ENCODE measurements around the gene CCT3. TPM values are rescaled to one million over a fixed set of nuclear protein-coding genes. Genes with fewer than 3 reads are reported as not detected.
A peak's percentile ranks its signal among the peaks of the same experiment; 100 is the strongest.
"Not testable (repeated sequence)": the region's sequence is repeated elsewhere in the genome, so short reads cannot be mapped to it uniquely, and the experiment has no call there.

CCT3 gene
- polyA plus RNA-seq, 10 donors = 215 to 259 (median 241) TPM

DNA sequence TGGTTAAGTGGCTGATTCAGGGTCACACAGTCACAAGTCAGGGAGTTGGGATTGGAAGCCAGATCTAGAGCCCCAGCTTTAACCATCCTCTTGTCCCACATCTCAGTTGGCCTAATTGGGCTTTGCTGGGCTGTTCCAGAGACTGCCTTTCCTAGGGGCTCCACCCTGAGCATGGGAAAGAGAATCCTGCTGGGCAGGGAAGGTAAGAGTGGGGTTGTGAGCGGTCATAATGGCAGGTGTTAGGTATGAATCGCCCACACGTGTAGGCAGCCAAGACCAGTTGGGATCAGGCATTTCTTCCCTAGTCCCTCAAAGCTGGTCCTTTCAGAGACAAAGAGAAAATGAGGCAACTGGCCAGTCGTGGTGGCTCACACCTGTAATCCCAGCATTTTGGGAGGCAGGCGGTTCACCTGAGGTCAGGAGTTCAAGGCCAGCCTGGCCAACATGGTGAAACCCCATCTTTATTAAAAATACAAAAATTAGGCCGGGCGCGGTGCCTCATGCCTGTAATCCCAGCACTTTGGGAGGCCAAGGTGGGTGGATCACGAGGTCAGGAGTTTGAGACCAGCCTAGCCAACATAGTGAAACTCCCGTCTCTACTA is 31.7 kb upstream of the CCT3 start:
- DNase-seq = not testable (repeated sequence)

DNA sequence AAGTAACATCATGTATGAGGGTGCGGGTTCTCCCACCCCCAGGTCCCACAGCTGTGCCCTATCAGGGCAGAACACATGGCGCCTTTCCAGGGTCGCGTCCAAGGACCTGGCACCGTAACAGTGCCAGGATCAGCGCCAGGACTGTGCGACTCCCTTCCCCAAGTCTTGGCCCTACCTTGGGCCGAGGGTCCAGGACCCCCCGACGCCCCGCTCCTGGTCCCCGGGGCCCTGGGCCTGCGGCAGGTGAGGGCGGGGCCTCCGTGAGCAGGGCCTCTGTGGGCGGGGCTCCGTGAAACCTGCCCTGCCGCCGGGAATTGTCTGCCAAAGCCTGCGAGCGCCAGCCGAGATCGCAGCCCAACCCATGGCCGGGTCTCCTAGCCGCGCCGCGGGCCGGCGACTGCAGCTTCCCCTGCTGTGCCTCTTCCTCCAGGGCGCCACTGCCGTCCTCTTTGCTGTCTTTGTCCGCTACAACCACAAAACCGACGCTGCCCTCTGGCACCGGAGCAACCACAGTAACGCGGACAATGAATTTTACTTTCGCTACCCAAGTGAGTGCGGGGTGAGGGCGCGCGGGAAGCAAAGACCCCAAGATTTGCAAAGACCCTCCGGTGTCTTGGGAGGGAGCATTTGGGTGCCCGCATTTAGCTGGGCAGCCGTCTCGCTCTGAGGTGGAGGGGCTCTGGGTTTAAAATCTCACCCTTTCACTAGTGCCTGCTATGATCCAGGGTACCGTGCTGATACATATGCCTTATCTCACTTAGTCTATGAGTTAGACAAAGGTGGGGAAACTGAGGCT is 31.0 kb upstream of the CCT3 start, which contains the start of gene RHBG:
Gene RHBG (plus strand): TSS at position 323 of the 796 bp plus-strand sequence. CDS start 39 bp downstream, at position 362.
- DNase-seq = peak in 1 of 3 donors; percentile 30

DNA sequence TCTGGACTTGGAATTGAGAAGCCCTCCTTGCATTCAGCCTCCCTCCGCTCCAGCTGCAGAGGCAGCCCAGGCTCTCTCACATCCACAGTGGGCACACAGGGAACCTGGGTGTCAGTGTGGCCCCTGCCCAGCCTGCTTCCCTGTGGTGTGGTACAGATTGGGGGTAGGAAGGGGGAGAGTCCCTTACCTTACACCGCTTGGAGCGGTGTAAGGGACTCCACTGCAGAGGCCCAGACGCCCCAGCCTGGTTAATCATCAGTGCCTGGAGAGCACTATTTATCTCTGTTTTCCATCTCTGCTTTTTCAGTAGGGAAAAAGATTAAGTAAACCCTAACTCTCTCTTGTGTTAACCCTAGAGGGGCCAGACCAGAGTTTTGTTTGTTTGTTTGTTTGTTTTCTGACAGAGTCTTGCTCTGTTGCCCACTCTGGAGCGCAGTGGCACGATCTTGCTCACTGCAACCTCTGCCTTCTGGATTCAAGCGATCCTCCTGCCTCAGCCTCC is 30.1 kb upstream of the CCT3 start:
- no peak for DNase-seq

DNA sequence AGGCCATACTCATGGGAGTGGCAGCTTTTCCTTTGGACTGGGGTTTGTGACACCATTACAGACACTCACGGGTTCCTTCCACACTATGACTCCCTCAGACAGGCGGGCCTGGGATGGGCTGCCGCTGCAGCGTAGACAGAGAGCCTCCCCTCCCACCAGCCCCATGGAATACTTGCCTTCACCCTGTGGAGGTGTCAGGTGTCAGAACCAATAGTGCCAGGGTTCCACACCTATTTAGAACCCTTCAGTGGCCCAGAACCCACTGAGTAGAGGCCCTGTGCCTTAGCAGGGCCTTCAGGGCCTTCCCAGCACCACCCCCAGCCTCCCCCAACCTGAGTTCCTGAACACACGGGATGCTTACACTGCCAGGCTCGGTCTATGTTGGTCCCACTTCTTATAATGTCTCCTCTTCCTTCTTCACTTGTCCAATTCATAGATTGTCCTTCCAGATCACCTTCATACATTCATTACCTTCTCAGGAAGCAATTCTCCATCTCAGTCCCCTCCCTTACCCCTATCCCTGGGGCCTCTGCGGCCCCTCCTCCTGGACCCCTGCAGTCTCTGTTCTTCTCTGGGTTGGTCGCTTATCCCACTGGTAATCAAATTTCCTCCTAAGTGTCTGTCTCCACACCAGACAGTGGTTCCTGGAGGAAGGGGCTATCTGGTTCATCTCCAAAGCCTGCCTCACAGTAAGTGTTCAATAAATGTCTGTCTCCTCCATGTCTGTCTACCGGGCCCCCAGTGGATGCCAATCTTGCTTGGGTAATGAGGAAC is 29.5 kb upstream of the CCT3 start:
- no peak for DNase-seq

DNA sequence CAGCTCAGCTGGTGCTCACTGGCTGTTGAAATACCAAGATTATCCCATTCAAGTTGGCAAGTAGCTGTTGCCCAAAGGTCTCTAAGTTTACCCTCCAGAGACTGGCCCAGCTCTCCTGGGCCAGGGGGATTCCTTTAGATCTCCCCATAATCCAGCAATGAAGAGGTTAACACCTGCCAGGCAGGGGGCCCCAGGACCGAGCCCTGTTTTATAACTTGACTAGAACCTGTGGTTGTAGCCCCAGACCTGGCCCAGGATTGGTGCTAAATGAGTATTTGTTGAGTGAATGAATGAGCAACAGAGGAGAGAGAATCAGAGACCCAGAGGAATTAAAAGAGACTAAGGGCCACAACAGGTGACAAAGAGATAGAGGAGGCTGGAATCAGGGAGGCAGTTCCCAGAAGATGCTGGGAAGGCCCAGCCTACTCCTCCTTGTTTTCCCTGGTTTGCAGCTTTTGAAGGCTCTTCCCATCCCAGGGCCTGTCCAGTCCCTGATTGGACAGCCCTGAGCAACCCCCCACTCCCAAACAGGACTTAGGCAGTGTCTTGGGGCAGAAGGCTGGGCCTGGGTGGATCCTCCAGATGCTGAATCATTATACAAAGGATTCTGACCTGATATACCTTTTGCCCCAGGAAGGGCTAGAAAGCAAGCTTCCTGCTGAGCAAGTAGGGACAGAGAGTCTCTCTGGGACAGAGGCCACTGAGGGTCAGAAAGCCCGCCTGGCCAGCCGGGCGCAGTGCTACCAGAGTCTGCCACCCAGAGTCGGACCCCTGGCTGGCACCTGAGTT is 28.5 kb upstream of the CCT3 start:
- no peak for DNase-seq

DNA sequence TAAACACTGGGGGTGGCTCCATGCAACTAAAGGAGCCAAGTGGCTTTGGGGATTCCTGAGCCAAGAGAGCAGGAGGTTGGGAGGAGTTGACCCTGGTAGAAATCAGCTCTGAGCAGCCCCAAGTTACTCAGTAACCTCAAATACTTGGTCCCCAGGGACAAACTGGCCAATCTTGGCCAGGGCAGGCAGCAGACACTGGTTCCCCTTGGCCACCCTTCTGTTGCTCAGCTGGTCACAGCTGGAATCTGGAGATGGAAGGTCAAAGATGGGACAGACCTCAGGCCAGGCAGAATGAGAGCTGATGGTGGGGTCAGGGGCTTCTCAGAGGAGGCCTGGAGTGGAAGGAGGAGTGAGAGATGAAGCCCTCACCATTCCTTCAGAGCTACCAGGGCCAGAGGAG is 27.7 kb upstream of the CCT3 start:
- no peak for DNase-seq

DNA sequence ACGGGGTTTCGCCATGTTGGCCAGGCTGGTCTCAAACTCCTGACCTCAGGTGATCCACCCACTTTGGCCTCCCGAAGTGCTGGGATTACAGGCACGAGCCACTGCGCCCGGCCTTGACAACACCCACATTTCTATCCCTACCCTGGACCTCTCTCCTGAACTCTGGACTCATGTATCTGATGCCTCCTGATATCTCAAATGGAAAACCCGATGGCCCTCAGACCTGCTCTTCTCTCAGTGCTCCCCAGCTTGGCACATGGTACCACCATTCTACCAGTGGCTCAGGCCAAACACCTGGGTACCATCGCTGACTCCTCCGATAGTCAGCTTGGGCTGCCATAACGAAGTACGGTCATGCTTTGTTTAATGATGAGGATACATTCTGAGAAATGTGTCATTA is 22.4 kb upstream of the CCT3 start:
- DNase-seq = no peak

DNA sequence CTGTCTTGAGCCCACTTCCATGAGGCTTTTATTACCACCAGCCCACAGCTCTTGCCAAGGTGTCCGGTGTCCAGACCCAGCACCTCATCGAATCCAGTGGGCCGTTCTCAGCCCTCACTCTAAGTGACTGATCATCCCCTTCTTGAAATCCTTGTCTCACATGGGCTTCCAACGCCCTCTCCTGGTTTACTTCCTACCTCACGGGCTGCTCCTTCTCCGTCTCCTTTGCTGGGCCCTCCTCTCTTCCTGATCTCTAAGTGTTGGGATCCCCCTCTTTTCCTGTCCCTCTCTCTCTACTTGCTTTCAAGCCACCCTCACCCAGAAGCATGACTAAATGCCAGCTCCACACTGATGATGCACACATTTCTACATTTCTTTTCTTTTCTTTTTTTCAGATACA is 21.9 kb upstream of the CCT3 start:
- DNase-seq = no peak

DNA sequence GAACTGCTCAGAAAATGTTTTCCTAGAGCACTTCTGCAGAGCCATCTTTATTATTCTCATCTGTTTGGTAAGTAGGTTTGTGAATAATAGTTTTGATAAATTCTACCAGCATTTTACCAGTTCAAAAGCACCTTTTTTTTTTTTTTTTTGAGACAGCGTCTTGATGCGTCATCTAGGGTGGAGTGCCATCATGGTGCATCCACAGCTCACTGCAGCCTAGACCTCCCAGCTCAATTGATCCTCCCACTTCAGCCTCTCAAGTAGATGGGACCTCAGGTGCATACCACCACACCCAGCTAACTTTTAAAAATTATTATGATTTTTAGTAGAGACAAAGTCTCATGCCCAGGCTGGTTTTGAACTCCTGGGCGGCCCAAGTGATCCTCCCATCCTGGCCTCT is 21.2 kb upstream of the CCT3 start:
- DNase-seq = no peak

DNA sequence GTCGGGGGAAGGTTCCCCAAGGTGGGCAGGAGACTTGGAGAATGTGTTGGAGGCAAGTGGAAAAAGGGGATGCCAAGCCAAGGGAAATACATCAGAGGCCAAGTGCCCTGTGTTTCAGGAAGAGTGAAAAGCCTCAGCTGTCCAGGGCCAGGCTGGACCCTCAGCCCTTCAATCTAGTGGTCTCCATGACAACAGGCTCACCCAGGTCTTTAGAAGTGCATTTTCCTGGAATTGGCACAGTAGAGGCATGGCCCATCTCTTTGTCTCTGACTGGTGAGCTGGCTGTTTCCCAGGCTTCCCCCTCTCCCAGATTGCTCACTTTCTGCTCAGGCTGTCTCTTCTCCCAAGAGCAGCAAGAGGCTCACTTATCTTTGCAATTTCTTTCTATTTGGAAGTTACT is 20.5 kb upstream of the CCT3 start:
- no peak for DNase-seq

DNA sequence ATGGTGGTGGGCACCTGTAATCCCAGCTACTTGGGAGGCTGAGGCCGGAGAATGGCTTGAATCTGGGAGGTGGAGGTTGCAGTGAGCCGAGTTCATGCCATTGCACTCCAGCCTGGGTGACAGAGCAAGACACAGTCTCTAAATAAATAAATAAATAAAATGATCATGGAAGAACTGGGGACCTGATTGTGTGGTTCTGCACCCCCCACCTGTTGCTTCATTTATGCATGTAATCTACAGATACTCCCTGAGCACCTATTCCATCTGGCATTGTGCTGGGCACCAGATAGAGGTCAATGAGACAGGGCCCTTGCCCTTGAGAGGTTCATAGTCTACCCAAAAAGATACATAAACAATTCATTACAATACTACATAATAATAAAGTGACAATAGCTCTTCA is 19.9 kb upstream of the CCT3 start:
- no peak for DNase-seq

DNA sequence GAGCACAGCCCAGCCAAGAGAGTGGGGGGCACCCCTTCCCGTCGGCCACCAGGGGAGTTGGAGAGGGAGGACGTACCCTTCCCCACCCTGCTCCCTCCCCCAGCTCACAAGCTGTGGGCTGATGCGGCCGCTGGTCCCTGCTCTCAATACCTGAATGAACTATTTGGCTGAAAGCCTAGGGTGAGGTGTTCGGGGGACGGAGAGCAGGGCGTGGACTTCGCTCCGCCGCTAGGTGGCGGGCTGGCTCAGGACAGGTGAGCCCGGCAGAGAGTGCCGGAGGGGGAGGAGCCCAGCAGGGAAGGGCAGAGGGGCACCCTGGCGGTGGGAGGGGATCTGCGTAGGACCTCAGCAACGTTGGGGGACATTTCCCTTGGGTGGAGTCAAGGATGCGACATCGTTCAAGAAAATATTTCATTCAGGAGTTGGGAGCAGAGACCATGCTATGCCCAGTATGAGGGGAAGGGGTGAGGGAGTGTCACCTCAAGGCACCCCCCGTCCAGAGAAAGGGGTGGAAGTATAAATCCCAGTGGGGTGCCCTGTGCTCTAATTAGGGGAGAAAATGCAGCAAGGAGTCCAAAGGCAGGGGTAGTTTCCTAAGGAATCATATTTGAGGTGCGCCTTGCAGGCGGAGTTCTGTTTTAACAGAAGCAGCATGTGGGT is 18.9 kb upstream of the CCT3 start:
- DNase-seq = peak in 1 of 3 donors; percentile 44

DNA sequence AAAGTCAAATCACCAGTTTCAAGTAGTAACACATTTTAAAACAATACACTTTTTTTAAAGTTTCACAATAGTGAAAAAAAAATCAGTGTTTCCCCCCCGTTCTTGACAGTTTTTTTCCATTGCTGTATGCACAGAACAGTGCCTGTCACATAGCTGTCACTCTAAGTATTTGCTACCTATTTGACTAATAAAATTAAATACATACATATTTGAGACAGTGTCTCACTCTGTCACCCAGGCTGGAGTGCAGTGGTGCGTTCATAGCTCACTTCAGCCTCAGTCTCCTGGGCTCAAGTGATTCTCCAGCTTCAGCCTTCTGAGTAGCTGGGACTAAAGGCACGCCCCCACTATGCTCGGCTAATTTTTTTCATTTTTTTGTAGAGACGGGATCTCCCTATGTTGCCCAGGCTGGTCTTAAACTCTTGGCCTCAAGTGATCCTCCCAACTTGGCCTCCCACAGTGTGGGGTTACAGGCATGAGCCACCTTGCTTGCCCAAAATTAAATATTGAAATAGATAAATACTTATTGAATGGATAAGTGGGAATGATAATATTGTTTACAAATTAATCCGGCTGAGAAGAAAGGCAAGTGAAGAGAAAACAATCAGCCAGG is 18.3 kb upstream of the CCT3 start:
- DNase-seq = no peak

DNA sequence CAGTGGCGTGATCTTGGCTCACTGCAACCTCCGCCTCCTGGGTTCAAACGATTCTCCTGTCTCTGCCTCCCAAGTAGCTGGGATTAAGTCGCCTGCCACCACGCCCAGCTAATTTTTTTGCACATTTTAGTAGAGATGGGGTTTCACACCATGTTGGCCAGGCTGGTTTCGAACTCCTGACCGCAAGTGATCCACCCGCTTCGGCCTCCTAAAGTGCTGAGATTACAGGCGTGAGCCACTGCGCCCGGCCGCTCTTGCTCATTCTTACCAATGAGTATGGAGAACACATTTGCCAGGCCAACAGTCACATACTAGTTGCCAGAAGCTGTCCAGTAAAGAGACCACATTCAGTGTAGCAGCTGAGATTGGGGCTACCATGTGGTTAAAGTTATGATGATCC is 14.4 kb upstream of the CCT3 start:
- not testable (repeated sequence) for DNase-seq

DNA sequence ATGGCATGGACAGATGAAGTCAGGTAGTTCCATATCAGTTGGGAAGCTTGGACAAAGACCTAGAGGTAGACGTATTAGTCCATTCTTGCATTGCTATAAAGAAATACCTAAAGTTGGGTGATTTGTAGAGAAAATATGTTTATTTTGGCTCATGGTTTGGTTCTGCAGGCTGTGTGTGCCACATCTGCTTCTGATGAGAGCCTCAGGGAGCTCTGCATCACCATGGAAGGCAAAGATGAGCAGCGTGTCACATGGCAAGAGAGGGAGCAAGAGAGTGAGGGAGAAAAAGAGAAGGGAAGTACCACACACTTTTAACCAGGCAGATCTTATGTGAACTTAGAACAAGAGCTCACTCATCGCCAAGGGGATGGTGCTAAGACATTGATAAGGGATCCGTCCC is 9.2 kb upstream of the CCT3 start:
- DNase-seq = peak in 1 of 3 donors; percentile 54

DNA sequence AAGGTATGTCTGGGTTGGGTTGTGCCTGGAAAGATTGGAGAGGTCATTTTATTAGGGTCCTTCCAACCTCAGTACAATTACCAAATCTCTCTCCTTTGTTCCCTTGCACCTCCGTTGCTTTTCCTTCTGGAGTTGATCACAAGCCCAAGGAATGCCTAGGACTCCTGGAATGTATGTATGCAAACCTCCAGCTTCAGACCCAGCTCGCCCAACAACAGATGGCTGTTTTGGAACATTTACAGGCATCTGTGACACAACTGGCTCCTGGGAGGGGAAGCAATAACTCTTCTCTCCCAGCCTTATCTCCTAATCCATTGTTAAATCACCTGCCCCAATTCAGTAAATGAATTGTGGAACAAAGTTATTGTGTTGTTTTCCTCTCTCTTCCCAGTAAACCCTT is 8.5 kb upstream of the CCT3 start:
- peak in 1 of 3 donors; percentile 24 for DNase-seq

DNA sequence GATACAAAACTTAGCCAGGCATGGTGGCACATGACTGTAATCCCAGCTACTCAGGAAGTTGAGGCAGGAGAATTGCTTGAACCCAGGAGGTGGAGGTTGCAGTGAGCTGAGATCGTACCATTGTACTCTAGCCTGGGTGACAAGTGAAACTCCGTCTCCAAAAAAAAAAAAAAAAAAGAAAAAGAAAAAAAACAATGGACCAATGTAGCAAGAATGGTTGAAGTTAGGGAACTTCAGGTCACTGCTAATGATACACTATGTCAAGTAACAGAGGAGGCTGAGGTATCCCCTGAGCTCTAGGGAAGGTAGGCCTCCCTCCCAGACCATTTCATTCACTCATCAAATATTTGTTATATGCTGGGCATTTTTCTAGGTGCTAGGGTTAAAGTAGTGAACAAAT is 7.9 kb upstream of the CCT3 start:
- DNase-seq = not testable (repeated sequence)

DNA sequence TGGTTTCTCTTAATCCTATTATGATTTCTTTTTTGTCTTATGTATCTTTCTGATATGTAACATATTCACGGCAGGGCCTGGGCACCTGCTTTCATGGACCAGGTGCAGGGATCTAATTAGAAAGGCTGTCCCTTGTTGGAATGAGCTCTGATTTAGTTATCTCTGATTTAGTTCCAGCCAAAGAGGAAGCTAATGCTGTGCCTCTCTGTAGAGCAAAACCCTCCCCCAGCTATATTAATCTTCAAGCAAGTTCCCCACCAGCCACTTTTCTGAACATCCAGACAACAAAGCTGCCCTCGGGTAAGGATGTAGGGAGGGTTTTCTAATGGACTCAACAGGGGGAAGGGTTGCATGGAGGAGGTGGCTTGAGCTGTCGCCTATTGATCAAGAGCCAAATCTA is 6.3 kb upstream of the CCT3 start:
- no peak for DNase-seq

DNA sequence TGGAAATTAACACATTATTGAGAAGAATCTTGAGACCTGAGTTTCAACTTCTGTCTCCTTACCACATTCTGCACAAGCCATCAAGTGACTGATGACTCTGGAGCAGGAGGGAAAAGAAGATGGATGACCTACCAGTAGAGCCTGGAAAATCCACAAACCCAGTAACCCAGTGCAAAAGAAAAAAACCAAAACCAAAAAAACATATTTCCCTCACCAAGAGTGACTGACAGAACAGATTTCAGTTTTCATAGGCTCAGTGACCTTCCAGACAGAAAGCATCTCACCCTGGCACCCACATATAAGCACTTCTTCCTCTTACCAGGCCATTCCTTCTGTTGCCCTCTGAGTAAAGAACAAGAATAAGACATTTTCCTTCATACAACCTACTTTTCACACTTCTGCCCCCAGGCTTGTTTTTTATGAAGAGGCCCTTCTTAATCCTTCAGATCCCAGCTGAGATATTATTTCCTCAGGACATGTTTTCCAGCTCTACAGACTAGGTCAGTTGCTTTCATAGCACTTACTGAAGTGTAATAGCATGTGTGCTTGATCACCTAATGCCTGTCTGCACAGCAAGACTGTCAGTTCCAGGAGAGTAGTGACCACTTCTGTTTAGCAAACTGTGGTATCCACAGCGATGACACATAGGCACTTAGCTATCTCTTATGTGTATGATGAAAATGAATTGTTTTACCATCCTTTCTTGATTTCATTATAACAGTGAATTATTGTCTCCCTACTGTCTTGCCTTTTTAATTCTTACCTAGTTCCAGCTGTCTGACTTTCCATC is 4.3 kb upstream of the CCT3 start:
- DNase-seq = no peak

DNA sequence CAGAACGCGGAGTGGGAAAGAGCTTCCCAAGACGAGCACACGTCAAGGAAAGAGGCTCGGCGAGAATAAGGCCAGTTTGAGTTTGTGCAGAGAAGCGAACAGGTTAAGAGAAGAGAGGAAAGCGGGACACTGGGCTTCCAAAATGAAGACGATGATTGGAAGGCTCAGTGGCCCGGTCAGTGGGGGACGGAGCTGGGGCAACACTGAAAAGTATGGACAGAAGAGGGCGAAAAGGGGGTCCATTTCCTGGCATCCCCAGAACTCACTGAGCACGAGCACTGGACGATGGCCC is 258 bp downstream of the CCT3 start:
- DNase-seq = no peak

All from muscle of back (tissue), 11 donors.